IMR-90 (cell line): ENCODE data around the gene ASS1.

Experiments used
- CEBPB ChIP-seq: IDR thresholded peaks from 2 replicates; pipeline ENCODE4 v1.6.1; 2012; ENCODE audit warnings: low read depth, low read length, improper control_type of control experiment
- CTCF ChIP-seq: conservative IDR thresholded peaks from 2 replicates; pipeline ENCODE4 v1.5.1; 2012; ENCODE audit warnings: mild to moderate bottlenecking, low read depth, low read length, improper control_type of control experiment
- MAZ ChIP-seq: IDR thresholded peaks from 2 replicates; pipeline ENCODE4 v1.6.1; 2012; ENCODE audit warnings: low read depth, mild to moderate bottlenecking, low read length, improper control_type of control experiment, moderate library complexity, borderline replicate concordance
- MXI1 ChIP-seq: IDR thresholded peaks from 2 replicates; pipeline ENCODE4 v1.6.1; 2012; ENCODE audit warnings: low read depth, mild to moderate bottlenecking, low read length, moderate library complexity, borderline replicate concordance
- POLR2A ChIP-seq: IDR thresholded peaks from 2 replicates; pipeline ENCODE4 v1.6.1; 2012; ENCODE audit warnings: mild to moderate bottlenecking, low read depth, low read length
- SMC3 ChIP-seq: fragments of 150-350 bp; IDR thresholded peaks from 2 replicates; pipeline ENCODE4 v1.6.1; 2016; ENCODE audit warnings: low read depth, mild to moderate bottlenecking, antibody characterized with exemption, low read length, moderate library complexity
- USF2 ChIP-seq: fragments of 150-350 bp; IDR thresholded peaks from 2 replicates; pipeline ENCODE4 v1.6.1; 2017; ENCODE audit warnings: mild to moderate bottlenecking, antibody characterized with exemption, low read length, low read depth

GRCh38 chr9:130543368-130543767, 98.6 kb downstream of the ASS1 start:
- TF ChIP-seq CTCF (no peak), POLR2A (no peak), MAZ (no peak), CEBPB (no peak), MXI1 (no peak), USF2 (no peak), SMC3 (no peak)
